Gastrocnemius medialis (tissue), 4 donors: ENCODE data around the gene DDX39A.

Experiments
- CTCF ChIP-seq, 5 experiments: fragments of 450-650 bp in 3 of 5; fragments of 200-600 bp in 2 of 5; sonication (generic) in 2 of 5; IDR thresholded peaks in 4 of 5; conservative IDR thresholded peaks in 1 of 5; 1 replicate in 4 of 5; 2 replicates in 1 of 5; pipeline ENCODE4 v1.5.1; 2016 to 2019; ENCODE audit warnings: antibody characterized with exemption in 5 of 5, mild to moderate bottlenecking in 3 of 5, moderate library complexity in 3 of 5
- POLR2A ChIP-seq, 2 donors: fragments of 450-650 bp; IDR thresholded peaks; one replicate each; pipeline ENCODE4 v1.6.1; 2017; ENCODE audit warnings: antibody characterized with exemption in 2 of 2, mild to moderate bottlenecking in 2 of 2, moderate library complexity in 2 of 2

- TF ChIP-seq CTCF (IDR thresholded peaks at IDR 0.05 in 4 of 5, conservative IDR thresholded peaks at IDR 0.05 in 1 of 5), result no peak
- no peak for TF ChIP-seq POLR2A (IDR thresholded peaks at IDR 0.05)
These were observed 22.1 kb upstream of the DDX39A start for GRCh38 chr19:14441041-14441938.
